ENCODE data around the gene TAS2R10.
"Not testable (repeated sequence)": the region's sequence is repeated elsewhere in the genome, so short reads cannot be mapped to it uniquely, and the experiment has no call there.

Gene TAS2R10, protein sequence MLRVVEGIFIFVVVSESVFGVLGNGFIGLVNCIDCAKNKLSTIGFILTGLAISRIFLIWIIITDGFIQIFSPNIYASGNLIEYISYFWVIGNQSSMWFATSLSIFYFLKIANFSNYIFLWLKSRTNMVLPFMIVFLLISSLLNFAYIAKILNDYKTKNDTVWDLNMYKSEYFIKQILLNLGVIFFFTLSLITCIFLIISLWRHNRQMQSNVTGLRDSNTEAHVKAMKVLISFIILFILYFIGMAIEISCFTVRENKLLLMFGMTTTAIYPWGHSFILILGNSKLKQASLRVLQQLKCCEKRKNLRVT

GRCh38 chr12:10826258-10826657 lies at the start of gene TAS2R10:
Gene TAS2R10, minus strand, starts transcription at chr12:10826358. Its CDS starts 89 bp downstream, at chr12:10826269.
- DNase-seq, result no peak

DNA sequence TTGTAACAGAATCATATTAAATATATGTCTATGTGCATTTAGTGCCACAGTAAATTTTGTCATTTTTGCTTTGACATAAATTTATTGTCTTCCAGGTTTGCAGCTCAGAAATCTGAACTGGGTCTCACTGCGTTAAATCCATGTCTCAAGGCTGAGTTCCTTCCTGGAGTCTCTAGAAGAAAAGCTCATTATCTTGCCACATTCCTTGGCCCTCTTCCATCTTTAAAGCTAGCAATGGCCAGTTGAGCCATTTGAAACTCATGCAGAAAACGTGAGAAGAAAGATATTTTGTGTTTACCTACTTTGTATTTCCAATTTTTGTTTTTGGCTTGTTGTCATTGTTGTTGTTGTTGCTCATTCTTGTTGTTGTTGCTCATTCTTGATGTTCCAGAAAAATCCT lies 47.2 kb upstream of the TAS2R10 start:
- no peak for DNase-seq

- DNase-seq, result no peak
Observed at GRCh38 chr12:10867381-10867780, 41.2 kb upstream of the TAS2R10 start.

GRCh38 chr12:10863512-10864218 lies 37.5 kb upstream of the TAS2R10 start:
- no peak for DNase-seq

GRCh38 chr12:10861366-10861765 lies 35.2 kb upstream of the TAS2R10 start:
- DNase-seq, result no peak

DNA sequence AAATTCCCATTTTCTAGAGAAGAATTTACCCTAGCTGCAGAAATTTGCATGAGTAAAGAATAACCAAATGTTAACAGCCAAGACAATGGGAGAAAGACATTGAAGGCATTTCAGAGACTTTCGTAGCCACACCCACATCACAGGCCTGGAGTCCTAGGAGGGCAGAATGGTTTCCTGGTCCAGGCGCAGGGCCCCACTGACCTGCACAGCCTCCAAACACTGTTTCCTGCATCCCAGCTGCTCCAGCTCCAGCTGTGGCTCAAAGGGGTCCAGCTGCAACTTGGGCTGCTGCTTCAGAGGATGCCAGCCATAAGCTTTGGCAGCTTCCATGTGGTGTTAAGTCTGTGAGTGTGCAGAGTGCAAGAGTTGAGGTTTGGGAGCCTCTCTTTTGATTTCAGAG lies 29.6 kb upstream of the TAS2R10 start:
- no peak for DNase-seq

DNA sequence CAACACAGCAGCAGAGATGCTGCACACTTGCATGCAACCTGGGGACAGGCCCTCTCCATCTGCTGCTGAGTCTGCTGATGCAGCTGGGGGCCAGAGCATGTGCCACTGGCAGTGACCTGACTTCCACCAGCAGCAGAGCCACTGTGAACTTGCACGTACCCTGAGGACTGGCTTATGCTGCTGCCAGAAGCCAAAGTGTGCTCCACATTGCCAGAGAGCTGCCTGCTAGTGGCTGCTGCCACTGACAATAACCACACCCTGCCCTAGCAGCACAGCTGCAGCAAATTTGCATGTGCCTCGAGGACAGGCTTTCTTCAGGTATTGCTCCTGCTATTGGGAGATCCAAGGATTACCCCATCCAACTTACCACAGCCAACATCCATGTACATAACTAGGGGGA lies 27.6 kb upstream of the TAS2R10 start:
- no peak for DNase-seq

DNA sequence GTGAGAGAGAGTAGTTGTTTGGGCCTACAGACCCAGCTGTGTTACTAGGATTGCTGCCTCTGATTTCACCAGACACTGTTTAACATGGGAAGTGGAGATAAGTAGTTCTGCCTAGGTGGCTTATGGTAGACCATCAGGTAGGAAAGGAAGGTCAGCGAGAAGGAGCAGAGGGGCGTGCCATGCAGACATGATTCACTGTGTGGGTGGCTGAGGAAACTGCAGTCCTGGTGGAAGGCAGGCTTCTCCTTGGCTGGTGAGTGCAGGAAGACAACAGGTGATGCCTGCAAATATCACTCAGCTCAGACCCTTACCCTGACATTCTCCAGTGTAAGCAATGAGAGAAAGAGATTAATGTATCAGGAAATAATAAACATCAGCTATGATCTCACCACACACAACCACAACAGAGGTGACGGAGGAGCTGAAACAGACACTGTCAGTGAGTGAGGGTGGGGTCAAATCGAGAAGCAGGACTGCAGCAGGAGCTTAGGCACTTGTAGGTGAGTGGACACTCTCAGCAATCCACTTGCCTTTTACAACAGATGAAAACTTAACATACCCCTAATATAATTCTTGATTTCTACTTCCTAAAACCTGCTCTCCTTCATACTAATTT lies 25.2 kb upstream of the TAS2R10 start:
- no peak for DNase-seq

- DNase-seq, result no peak
Observed at GRCh38 chr12:10849425-10849878, 23.3 kb upstream of the TAS2R10 start, which contains the start of gene PRR4. Gene PRR4, minus strand, starts transcription at chr12:10849475. Its CDS starts 38 bp downstream, at chr12:10849437.

GRCh38 chr12:10847744-10848143 lies 21.6 kb upstream of the TAS2R10 start:
- DNase-seq, result no peak

DNA sequence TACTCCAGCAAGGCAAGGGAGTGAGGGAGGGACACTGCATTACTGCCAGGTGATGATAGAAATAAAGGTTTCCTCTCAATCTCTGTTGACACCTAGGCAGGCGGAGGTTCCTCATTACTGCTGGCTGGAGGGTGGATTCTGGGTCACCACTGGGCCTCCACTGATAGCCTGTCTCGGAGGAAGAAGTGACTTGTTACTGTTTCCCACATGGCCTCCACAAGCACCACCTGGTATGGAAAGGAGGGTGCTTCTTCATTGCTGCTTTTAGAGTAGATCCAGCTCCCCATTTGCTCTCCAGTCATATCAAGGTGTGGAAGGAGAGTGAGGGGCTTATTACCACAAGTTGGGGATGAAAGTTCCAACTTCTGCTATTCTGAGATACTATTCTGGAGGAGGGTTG lies 16.7 kb upstream of the TAS2R10 start:
- no peak for DNase-seq

GRCh38 chr12:10838461-10838860 lies 12.3 kb upstream of the TAS2R10 start:
- DNase-seq, result no peak

- DNase-seq, result no peak
Observed at GRCh38 chr12:10829994-10830393, 3.8 kb upstream of the TAS2R10 start.

DNA sequence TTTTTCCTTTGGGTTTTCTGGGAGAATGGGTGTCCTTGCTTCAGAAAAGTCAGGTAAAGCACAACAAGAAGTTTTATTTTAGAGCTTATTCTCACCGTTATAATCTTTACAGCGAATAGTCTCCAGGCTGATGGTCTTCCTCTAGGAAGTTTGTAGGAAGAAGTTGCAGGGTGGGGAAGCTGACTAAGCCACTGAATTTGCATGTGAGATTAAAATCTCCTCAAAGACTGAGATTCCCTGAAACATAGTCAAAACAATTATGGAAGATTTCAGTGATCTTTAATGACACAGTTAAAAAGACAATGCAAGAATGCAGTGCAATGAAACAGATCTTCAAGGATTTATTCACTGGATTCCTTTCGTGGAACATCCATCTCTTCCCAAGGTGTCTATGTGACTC lies 1.2 kb downstream of the TAS2R10 start:
- no peak for DNase-seq

- no peak for DNase-seq
Observed at GRCh38 chr12:10811883-10812536, 14.1 kb downstream of the TAS2R10 start.

DNA sequence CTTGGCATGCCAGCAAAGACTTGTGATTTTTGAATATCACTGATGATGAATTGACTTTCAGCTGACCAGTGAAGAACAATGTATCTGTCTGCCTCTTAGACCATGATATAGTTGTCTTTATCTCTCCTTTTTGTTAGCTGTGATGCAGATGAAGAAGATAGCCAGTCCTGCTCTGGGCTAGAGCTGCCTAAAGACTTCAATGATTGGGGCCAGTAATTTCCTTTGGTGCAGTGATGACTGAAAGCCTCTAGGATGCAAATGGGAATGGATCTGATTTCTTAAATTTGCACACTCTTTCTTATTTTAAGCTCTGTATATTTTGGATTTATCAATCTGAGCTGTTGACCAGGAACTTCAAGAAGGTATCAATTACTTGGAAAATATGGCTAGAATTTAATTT lies 16.1 kb downstream of the TAS2R10 start, which contains the start of gene TAS2R9:
TSS of gene TAS2R9 (minus strand) at position 101 of the 400 bp plus-strand sequence. CDS start at position 8, 93 bp downstream.
- no peak for DNase-seq

DNA sequence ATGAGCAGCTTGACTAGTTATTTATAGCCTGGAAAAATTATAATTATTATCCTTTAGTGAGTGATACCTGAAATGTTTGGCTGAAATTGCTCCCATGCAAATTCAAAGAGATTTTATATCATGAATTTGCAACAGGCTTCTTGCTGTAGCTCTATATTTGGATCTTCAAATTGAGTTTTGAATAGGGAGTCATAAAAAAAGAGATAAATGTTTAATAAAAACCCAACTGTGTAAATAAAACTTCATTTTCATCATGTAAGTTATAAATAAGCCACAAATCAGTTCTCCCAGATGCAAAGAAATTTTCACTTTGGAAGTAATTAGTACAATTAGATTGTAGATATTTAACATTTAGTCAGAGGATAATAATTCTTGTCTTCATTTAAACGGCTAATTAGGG lies 19.0 kb downstream of the TAS2R10 start, which contains the start of gene TAS2R8:
TSS of gene TAS2R8 (minus strand) at position 101 of the 400 bp plus-strand sequence. CDS start 306 bp downstream, outside the sequence.
- DNase-seq, result no peak

- no peak for DNase-seq
Observed at GRCh38 chr12:10802587-10802986, 23.6 kb downstream of the TAS2R10 start, which contains the start of gene TAS2R7. Gene TAS2R7, minus strand, starts transcription at chr12:10802627. Its CDS starts 57 bp downstream, at chr12:10802570.

DNA sequence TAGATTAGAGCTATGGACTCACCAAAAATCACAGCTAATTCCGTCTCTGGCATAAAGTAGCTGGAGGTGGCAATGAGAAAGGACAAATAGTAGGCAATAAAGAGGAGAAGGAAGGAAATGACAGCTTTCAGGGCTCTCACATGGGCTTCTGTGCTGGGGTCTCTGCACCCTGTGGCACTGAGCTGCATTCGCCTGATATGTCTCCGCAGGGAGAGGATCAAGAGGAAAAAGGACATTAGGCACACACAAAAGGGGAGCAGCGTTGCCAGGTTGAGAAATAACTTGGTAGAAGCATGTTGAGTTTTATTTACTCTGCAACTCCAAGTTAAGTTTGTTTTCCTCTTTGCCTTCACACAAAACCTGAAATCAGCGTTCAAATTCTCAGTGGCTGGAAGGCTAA lies 24.4 kb downstream of the TAS2R10 start:
- no peak for DNase-seq

DNA sequence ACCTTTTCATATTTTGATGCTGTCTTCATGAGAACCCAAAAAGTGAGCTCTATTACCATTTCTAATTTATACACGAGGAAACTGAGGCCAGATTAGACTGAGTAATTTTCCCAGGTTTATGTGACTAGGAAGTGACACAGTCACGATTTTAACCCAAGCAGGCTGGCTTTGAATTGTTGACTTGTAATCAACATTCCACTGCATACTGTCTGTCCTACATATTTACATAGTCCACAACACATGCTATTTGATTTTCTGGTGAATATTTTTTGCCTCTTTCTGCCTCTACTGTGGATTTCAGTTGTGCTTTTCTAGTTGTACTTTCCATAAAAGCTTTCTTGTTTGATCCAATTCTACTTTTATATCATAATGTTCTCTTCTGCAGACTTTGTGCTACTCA lies 31.9 kb downstream of the TAS2R10 start:
- DNase-seq, result no peak

GRCh38 chr12:10791769-10792168 lies 34.4 kb downstream of the TAS2R10 start:
- DNase-seq, result not testable (repeated sequence)

- DNase-seq, result no peak
Observed at GRCh38 chr12:10783252-10783651, 42.9 kb downstream of the TAS2R10 start.
